Sigmoid colon (tissue), 7 donors: ENCODE data around the gene MEI1. TPM values are rescaled to one million over a fixed set of nuclear protein-coding genes. Genes with fewer than 3 reads are reported as not detected.

Experiments used
- DNase-seq: peaks from one replicate; pipeline ENCODE4 v3.0.0-alpha.2; 2019
- H3K27ac ChIP-seq, 4 donors: fragments of 200-600 bp; sonication (generic); one replicate each; pipeline ENCODE4 v1.5.1; 2016 to 2019; ENCODE audit warnings: mild to moderate bottlenecking in 1 of 4
- H3K27me3 ChIP-seq, 3 donors: fragments of 200-600 bp; sonication (generic); one replicate each; pipeline ENCODE4 v1.5.1; 2019; ENCODE audit warnings: mild to moderate bottlenecking in 1 of 3
- H3K36me3 ChIP-seq, 4 donors: fragments of 200-600 bp; sonication (generic); one replicate each; pipeline ENCODE4 v1.5.1; 2016 to 2019
- H3K4me1 ChIP-seq, 4 donors: fragments of 200-600 bp; sonication (generic); one replicate each; pipeline ENCODE4 v1.5.1; 2017 to 2019
- H3K4me3 ChIP-seq, 4 donors: fragments of 200-600 bp; sonication (generic); one replicate each; pipeline ENCODE4 v1.5.1; 2017 to 2019; ENCODE audit warnings: mild to moderate bottlenecking in 2 of 4, moderate library complexity in 1 of 4
- H3K9me3 ChIP-seq, 4 donors: fragments of 200-600 bp in 3 of 4; sonication (generic) in 3 of 4; one replicate each; pipeline versions ENCODE4 v1.5.1 to v1.6.1; 2013 to 2019
- CTCF ChIP-seq, 4 experiments: fragments of 450-650 bp in 3 of 4; fragments of 200-600 bp in 1 of 4; IDR thresholded peaks; one replicate each; pipeline ENCODE4 v1.5.1; 2016 to 2019; ENCODE audit warnings: antibody characterized with exemption in 4 of 4, mild to moderate bottlenecking in 3 of 4, moderate library complexity in 2 of 4
- EP300 ChIP-seq, 4 donors: sonication (generic); formaldehyde crosslinking; IDR thresholded peaks; one replicate each; pipeline ENCODE4 v1.6.1; 2017; ENCODE audit warnings: antibody characterized with exemption in 4 of 4
- POLR2A ChIP-seq, 2 donors: fragments of 450-650 bp; IDR thresholded peaks; one replicate each; pipeline ENCODE4 v1.6.1; 2016; ENCODE audit warnings: antibody characterized with exemption in 2 of 2, mild to moderate bottlenecking in 2 of 2, moderate library complexity in 2 of 2
- POLR2AphosphoS5 ChIP-seq, 4 donors: sonication (generic); formaldehyde crosslinking; IDR thresholded peaks; one replicate each; pipeline ENCODE4 v1.6.1; 2017; ENCODE audit warnings: antibody characterized with exemption in 4 of 4
- WGBS, 2 donors: extraction: QIAGEN DNeasy Blood & Tissue Kit; methylation state at CpG; one replicate each; pipeline ENCODE4 v1.1.7; 2013; 5-methylcytosine and 5-hydroxymethylcytosine counted together
- intact Hi-C: fragments of 100-400 bp; cut with DNase I; formaldehyde crosslinking; loops from one replicate; pipeline ENCODE4 v1.15.1; 2023
- polyA plus RNA-seq, 3 donors: library from polyadenylated mRNA; stranded (reverse); fragments of 200-250 nt; gene quantifications; one replicate each; pipeline ENCODE4 v1.2.3, GENCODE V29; 2013
- total RNA-seq, 4 donors: library from RNA; depleted of rRNA; stranded (reverse); fragments of >200 nt; gene quantifications; one replicate each; pipeline ENCODE4 v1.1.0, GENCODE V29; 2016
- donor health status: healthy with polysubstance abuse.
- donor health status: Bipolar disorder and iron deficiency.
- donor health status: healthy.

Gene MEI1
- total and polyA plus RNA-seq, 7 donors: 0.54 to 6.4 (median 1.2) TPM; not detected in 2

GRCh38 chr22:41775338-41775737 is 76.0 kb downstream of the MEI1 start:
- Histone ChIP-seq H3K9me3 (no peaks in the 10 kb centered on the region), H3K36me3 (no peaks in the 10 kb centered on the region), H3K4me3 (no peak overlapping the region), H3K27me3 (no peaks in the 10 kb centered on the region), H3K27ac (no peak overlapping the region), H3K4me1 (no peaks in the 10 kb centered on the region)
- intact Hi-C loops: no loop called here
- 88 to 94% methylated on average over 5 of the region's 5 CpGs for WGBS, 2 donors
- no peak for DNase-seq
- TF ChIP-seq POLR2A (IDR thresholded peaks at IDR 0.05) (no peak), POLR2AphosphoS5 (IDR thresholded peaks at IDR 0.05) (no peak), EP300 (IDR thresholded peaks at IDR 0.05) (no peak), CTCF (IDR thresholded peaks at IDR 0.05) (no peak)

- Histone ChIP-seq H3K27ac (no peak overlapping the region), H3K4me3 (no peak overlapping the region), H3K4me1 (no peaks in the 10 kb centered on the region), H3K27me3 (no peaks in the 10 kb centered on the region), H3K36me3 (no peaks in the 10 kb centered on the region), H3K9me3 (no peaks in the 10 kb centered on the region)
- 75 to 77% methylated on average over 4 of the region's 4 CpGs for WGBS, 2 donors
- TF ChIP-seq CTCF (IDR thresholded peaks at IDR 0.05) (no peak), POLR2AphosphoS5 (IDR thresholded peaks at IDR 0.05) (no peak)
- no peak for DNase-seq
- intact Hi-C loops: no loop called here
Measured at GRCh38 chr22:41775976-41776375, 76.7 kb downstream of the MEI1 start.

- DNase-seq: no peak
- Histone ChIP-seq H3K4me1 (no peaks in the 10 kb centered on the region), H3K36me3 (no peaks in the 10 kb centered on the region), H3K27me3 (no peaks in the 10 kb centered on the region), H3K27ac (no peak overlapping the region), H3K4me3 (no peak overlapping the region), H3K9me3 (no peaks in the 10 kb centered on the region)
- WGBS, 2 donors: 92 to 94% methylated on average over 3 of the region's 3 CpGs
- intact Hi-C loops: no loop called here
- TF ChIP-seq CTCF (IDR thresholded peaks at IDR 0.05) (no peak), POLR2A (IDR thresholded peaks at IDR 0.05) (no peak), POLR2AphosphoS5 (IDR thresholded peaks at IDR 0.05) (no peak), EP300 (IDR thresholded peaks at IDR 0.05) (no peak)
Measured at GRCh38 chr22:41776381-41776780, 77.1 kb downstream of the MEI1 start.

GRCh38 chr22:41777749-41778425 is 78.6 kb downstream of the MEI1 start:
- no peak for DNase-seq
- intact Hi-C loops: no loop called here
- Histone ChIP-seq H3K27ac (no peak overlapping the region), H3K27me3 (no peaks in the 10 kb centered on the region), H3K9me3 (no peaks in the 10 kb centered on the region), H3K36me3 (no peaks in the 10 kb centered on the region), H3K4me1 (no peaks in the 10 kb centered on the region), H3K4me3 (no peak overlapping the region)
- no peak for TF ChIP-seq CTCF (IDR thresholded peaks at IDR 0.05)
- TF ChIP-seq EP300 (IDR thresholded peaks at IDR 0.05): no peak
- no peak for TF ChIP-seq POLR2A (IDR thresholded peaks at IDR 0.05)
- TF ChIP-seq POLR2AphosphoS5 (IDR thresholded peaks at IDR 0.05): no peak
- WGBS, 2 donors: 86 to 92% methylated on average over 2 of the region's 2 CpGs

- no peak for TF ChIP-seq EP300 (IDR thresholded peaks at IDR 0.05)
- TF ChIP-seq CTCF (IDR thresholded peaks at IDR 0.05): no peak
- no peak for TF ChIP-seq POLR2A (IDR thresholded peaks at IDR 0.05)
- no peak for TF ChIP-seq POLR2AphosphoS5 (IDR thresholded peaks at IDR 0.05)
- Histone ChIP-seq H3K36me3 (no peaks in the 10 kb centered on the region), H3K9me3 (no peaks in the 10 kb centered on the region), H3K27me3 (no peaks in the 10 kb centered on the region), H3K4me3 (no peak overlapping the region), H3K4me1 (no peaks in the 10 kb centered on the region), H3K27ac (no peak overlapping the region)
- WGBS, 2 donors: 60 to 73% methylated on average over 3 of the region's 3 CpGs
- intact Hi-C loops: no loop called here
- DNase-seq: no peak
Measured at GRCh38 chr22:41779929-41780505, 80.7 kb downstream of the MEI1 start.
